Central memory CD8-positive, alpha-beta T cell (primary cell): ENCODE data around the gene HMGN5.

Source experiments
- ATAC-seq: fragments of 150-1000 bp; cut with Tn5 transposase; replicated peaks from 2 replicates; pipeline ENCODE4 v1.10.0; 2022; ENCODE audit warnings: mild to moderate bottlenecking, moderate FRiP score, moderate number of reproducible peaks; ENCODE audit not compliant: poor library complexity, severe bottlenecking; ENCODE audit errors: extremely low read depth
- DNase-seq, 2 donors: peaks; one replicate each; pipeline ENCODE4 v3.0.0; 2021; ENCODE audit warnings: low spot score in 2 of 2
- H3K27ac Mint-ChIP-seq: one replicate; pipeline ENCODE4 v1.8.0; 2022; ENCODE audit warnings: low read depth, mild to moderate bottlenecking, moderate library complexity, mixed read lengths
- H3K27me3 Mint-ChIP-seq: one replicate; pipeline ENCODE4 v1.8.0; 2022; ENCODE audit warnings: mixed read lengths
- H3K36me3 Mint-ChIP-seq: one replicate; pipeline ENCODE4 v1.8.0; 2022; ENCODE audit warnings: mild to moderate bottlenecking, moderate library complexity, mixed read lengths; ENCODE audit not compliant: insufficient read depth
- H3K4me1 Mint-ChIP-seq: one replicate; pipeline ENCODE4 v1.8.0; 2022; ENCODE audit warnings: mixed read lengths
- H3K4me3 Mint-ChIP-seq: one replicate; pipeline ENCODE4 v1.8.0; 2022; ENCODE audit warnings: mild to moderate bottlenecking, moderate library complexity, mixed read lengths
- H3K9me3 Mint-ChIP-seq: one replicate; pipeline ENCODE4 v1.8.0; 2022; ENCODE audit warnings: mixed read lengths

HMGN5 gene, protein sequence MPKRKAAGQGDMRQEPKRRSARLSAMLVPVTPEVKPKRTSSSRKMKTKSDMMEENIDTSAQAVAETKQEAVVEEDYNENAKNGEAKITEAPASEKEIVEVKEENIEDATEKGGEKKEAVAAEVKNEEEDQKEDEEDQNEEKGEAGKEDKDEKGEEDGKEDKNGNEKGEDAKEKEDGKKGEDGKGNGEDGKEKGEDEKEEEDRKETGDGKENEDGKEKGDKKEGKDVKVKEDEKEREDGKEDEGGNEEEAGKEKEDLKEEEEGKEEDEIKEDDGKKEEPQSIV

GRCh38 chrX:81201671-81202455, at the start of gene HMGN5, which contains the start of gene SH3BGRL:
Gene HMGN5 (minus strand): TSS chrX:81201913. CDS start chrX:81121549, 80,364 bp downstream.
Gene SH3BGRL (plus strand): TSS chrX:81202102. CDS start chrX:81202201, 99 bp downstream.
- H3K27me3 Mint-ChIP-seq = no peaks in the 10 kb centered on the region
- peaks cover 49% of the 10 kb centered on the region for H3K4me1 Mint-ChIP-seq
- H3K9me3 Mint-ChIP-seq = no peaks in the 10 kb centered on the region
- H3K4me3 Mint-ChIP-seq = peak within 1 kb of the TSS; percentile 99
- peak; percentile 96 for ATAC-seq
- peak within 1 kb of the TSS; percentile 97 for H3K27ac Mint-ChIP-seq
- peak; percentile 32 to 37 for DNase-seq
- peaks cover 11% of the 10 kb centered on the region for H3K36me3 Mint-ChIP-seq

DNA sequence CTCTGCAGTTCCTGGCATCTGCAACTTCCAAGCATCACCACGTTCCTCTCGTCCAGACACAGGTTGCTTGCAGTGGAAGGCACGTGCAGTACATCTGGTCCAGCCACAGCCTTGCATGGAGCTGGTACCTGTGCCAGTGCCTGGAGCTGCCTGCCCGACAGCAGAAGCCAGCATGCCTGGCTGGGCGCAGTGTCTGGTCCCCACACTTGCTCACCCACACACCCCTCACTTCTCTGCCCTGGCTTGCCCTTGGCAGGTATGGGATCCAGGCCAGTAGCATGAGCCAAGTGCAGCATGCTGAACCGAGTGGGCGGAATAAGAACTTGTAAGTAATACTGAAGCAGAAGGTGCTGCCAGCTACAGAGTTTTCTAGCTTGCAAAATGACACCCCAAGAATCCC, 40.0 kb upstream of the HMGN5 start:
- Mint-ChIP-seq H3K36me3 (peaks cover 4% of the 10 kb centered on the region), H3K9me3 (no peaks in the 10 kb centered on the region), H3K4me1 (peaks cover 23% of the 10 kb centered on the region), H3K27me3 (no peaks in the 10 kb centered on the region), H3K4me3 (no peak overlapping the region), H3K27ac (no peak overlapping the region)
- ATAC-seq = no peak
- DNase-seq = no peak

- ATAC-seq (no peak), DNase-seq (no peak)
- Mint-ChIP-seq H3K27ac (no peak overlapping the region), H3K4me1 (peaks cover 19% of the 10 kb centered on the region), H3K27me3 (no peaks in the 10 kb centered on the region), H3K4me3 (no peak overlapping the region), H3K9me3 (no peaks in the 10 kb centered on the region), H3K36me3 (peaks cover 6% of the 10 kb centered on the region)
These were observed 39.1 kb upstream of the HMGN5 start for GRCh38 chrX:81240701-81241331.

- H3K4me1 Mint-ChIP-seq = peaks cover 17% of the 10 kb centered on the region
- DNase-seq = no peak
- no peaks in the 10 kb centered on the region for H3K9me3 Mint-ChIP-seq
- H3K27ac Mint-ChIP-seq = no peak overlapping the region
- ATAC-seq = no peak
- H3K36me3 Mint-ChIP-seq = peaks cover 6% of the 10 kb centered on the region
- H3K4me3 Mint-ChIP-seq = no peak overlapping the region
- no peaks in the 10 kb centered on the region for H3K27me3 Mint-ChIP-seq
These were observed 36.5 kb upstream of the HMGN5 start for GRCh38 chrX:81238166-81238565.

GRCh38 chrX:81237516-81237915, 35.8 kb upstream of the HMGN5 start:
- Mint-ChIP-seq H3K4me3 (no peak overlapping the region), H3K36me3 (peaks cover 6% of the 10 kb centered on the region), H3K27me3 (no peaks in the 10 kb centered on the region), H3K4me1 (peaks cover 13% of the 10 kb centered on the region), H3K9me3 (no peaks in the 10 kb centered on the region), H3K27ac (no peak overlapping the region)
- ATAC-seq (no peak), DNase-seq (no peak)

DNA sequence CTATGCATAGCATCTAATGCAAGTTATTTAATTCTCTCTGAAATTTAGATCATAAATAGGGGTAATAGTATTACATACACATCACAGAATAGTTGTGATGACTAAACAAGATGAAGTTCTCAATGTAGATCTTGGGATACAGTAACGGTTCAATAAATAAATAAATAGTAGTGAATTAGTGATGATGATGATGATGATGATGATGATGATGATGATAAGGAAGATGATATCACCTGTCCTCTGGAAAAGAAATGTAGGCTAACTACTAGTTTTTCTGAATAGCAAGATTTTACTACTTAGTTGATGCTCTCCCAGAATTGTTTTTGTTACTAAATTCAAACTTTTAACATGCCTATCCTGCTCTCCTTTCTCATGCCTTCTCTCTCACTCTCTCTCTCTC, 30.5 kb upstream of the HMGN5 start:
- no peaks in the 10 kb centered on the region for H3K9me3 Mint-ChIP-seq
- no peak for ATAC-seq
- DNase-seq = no peak
- no peak overlapping the region for H3K4me3 Mint-ChIP-seq
- H3K36me3 Mint-ChIP-seq = peaks cover 4% of the 10 kb centered on the region
- H3K27ac Mint-ChIP-seq = peak overlapping the region; percentile 8
- peaks cover 33% of the 10 kb centered on the region for H3K4me1 Mint-ChIP-seq
- no peaks in the 10 kb centered on the region for H3K27me3 Mint-ChIP-seq

DNA sequence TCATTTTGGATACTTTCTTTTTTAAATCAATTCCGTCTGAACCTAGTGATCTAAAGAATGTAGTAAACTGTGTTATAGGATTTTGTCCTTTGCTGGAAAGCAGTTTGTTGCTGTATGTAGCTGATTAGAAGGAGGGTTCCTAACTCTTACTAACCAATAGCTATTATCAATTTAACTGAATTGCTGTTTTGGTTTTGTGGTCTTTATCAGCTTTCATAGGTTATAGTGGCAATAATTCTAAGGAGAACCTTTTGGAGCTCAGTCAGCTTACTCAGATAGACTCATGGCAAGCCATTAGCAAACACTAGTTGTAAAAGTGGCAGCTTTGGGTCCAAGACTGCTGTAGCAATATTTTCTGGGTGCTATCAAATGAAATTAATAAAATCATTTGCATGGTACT, 29.8 kb upstream of the HMGN5 start:
- Mint-ChIP-seq H3K36me3 (peaks cover 4% of the 10 kb centered on the region), H3K27me3 (no peaks in the 10 kb centered on the region), H3K4me3 (no peak overlapping the region), H3K27ac (no peak overlapping the region), H3K9me3 (no peaks in the 10 kb centered on the region), H3K4me1 (peaks cover 32% of the 10 kb centered on the region)
- DNase-seq (no peak), ATAC-seq (no peak)

GRCh38 chrX:81229901-81230300, 28.2 kb upstream of the HMGN5 start:
- Mint-ChIP-seq H3K27me3 (no peaks in the 10 kb centered on the region), H3K4me1 (peaks cover 36% of the 10 kb centered on the region), H3K27ac (no peak overlapping the region), H3K4me3 (no peak overlapping the region), H3K9me3 (no peaks in the 10 kb centered on the region), H3K36me3 (peaks cover 3% of the 10 kb centered on the region)
- DNase-seq (no peak), ATAC-seq (no peak)

DNA sequence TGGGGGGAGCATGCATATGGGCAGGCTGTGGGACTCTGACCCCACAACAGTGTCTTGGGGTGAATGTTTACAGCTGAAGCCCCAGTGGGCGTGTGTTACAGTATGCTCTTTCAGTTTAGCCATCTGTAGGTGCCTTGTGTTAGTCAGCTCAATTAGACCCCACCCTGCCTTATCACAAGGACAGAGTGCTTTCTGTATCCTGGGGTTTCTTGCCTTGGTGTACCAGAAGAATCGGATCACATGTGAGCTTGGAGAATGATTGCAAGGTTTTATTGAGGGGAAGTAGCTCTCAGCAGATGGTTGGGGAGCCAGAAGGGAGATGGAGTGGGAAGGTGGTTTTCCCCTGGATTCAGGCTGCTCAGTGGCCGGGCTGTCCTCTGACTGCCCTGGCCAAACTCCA, 27.5 kb upstream of the HMGN5 start:
- no peak for ATAC-seq
- no peaks in the 10 kb centered on the region for H3K9me3 Mint-ChIP-seq
- H3K27ac Mint-ChIP-seq = no peak overlapping the region
- no peak overlapping the region for H3K4me3 Mint-ChIP-seq
- peaks cover 36% of the 10 kb centered on the region for H3K4me1 Mint-ChIP-seq
- H3K27me3 Mint-ChIP-seq = no peaks in the 10 kb centered on the region
- no peak for DNase-seq
- H3K36me3 Mint-ChIP-seq = peaks cover 3% of the 10 kb centered on the region

GRCh38 chrX:81215685-81216084, 14.0 kb upstream of the HMGN5 start:
- ATAC-seq = no peak
- DNase-seq = no peak
- H3K4me3 Mint-ChIP-seq = no peak overlapping the region
- H3K27ac Mint-ChIP-seq = no peak overlapping the region
- H3K4me1 Mint-ChIP-seq = peaks cover 60% of the 10 kb centered on the region
- no peaks in the 10 kb centered on the region for H3K9me3 Mint-ChIP-seq
- H3K36me3 Mint-ChIP-seq = peaks cover 6% of the 10 kb centered on the region
- no peaks in the 10 kb centered on the region for H3K27me3 Mint-ChIP-seq

DNA sequence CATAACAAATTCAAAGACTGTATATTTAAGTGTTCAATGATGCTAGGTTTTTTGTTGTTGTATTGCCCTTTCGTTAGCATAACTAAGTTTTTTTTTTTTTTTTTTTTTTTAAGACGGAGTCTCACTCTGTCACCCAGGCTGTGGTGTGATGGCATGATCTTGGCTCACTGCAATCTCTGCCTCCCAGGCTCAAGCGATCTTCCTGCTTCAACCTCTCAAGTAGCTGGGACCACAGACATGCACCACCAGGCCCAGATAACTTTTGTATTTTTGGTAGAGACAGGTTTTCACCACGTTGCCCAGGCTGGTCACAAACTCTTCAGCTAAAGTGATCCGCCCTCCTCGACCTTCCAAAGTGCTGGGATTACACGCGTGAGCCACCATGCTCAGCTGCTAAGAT, 7.2 kb upstream of the HMGN5 start:
- ATAC-seq (no peak), DNase-seq (no peak)
- no peaks in the 10 kb centered on the region for H3K27me3 Mint-ChIP-seq
- H3K27ac Mint-ChIP-seq = no peak overlapping the region
- H3K9me3 Mint-ChIP-seq = no peaks in the 10 kb centered on the region
- H3K4me3 Mint-ChIP-seq = no peak overlapping the region
- H3K4me1 Mint-ChIP-seq = peaks cover 37% of the 10 kb centered on the region
- peaks cover 7% of the 10 kb centered on the region for H3K36me3 Mint-ChIP-seq

DNA sequence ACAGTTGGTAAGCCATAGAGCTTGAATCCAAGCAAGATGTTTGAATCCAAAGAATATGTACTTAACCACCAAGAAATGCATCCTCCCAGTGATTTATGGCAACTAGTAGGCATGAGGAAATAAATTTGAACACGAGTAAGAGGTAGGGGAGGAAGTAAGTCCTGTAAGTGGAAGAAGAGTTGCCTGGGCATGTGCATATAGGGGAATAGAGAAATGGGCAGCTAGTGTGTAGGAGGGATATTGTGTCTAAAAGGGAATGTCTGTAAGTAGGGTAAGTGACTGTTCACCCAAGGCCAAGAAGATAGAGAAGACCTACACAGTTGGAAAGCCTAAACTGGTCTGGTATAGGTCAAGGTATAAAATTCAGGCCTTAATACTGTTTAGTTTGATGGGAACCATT, 4.8 kb upstream of the HMGN5 start:
- no peak overlapping the region for H3K27ac Mint-ChIP-seq
- H3K36me3 Mint-ChIP-seq = peaks cover 12% of the 10 kb centered on the region
- no peak for DNase-seq
- H3K4me3 Mint-ChIP-seq = peak overlapping the region; percentile 2
- no peaks in the 10 kb centered on the region for H3K9me3 Mint-ChIP-seq
- no peak for ATAC-seq
- H3K4me1 Mint-ChIP-seq = peaks cover 44% of the 10 kb centered on the region
- no peaks in the 10 kb centered on the region for H3K27me3 Mint-ChIP-seq

DNA sequence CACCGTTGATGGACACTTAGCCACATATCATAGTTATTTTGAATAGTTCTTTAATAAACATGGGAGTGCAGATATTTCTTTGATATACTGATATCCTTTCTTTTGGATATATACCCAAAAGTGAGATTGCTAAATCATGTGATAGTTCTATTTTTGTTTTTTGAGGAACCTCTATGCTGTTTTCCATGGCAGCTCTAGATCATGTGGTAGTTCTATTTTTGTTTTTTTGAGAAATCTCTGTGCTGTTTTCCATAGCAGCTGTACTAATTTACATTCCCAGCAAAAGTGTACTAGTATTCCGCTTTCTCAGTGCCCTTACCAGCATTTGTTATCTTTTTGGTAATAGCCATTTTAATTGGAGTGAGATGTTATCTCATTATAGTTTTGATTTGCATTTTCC, 3.8 kb upstream of the HMGN5 start:
- Mint-ChIP-seq H3K4me1 (peaks cover 46% of the 10 kb centered on the region), H3K9me3 (no peaks in the 10 kb centered on the region), H3K4me3 (no peak overlapping the region), H3K27ac (no peak overlapping the region), H3K36me3 (peaks cover 12% of the 10 kb centered on the region), H3K27me3 (no peaks in the 10 kb centered on the region)
- DNase-seq (no peak), ATAC-seq (no peak)
